ENCODE measurements around the gene EFNB1.
"Not testable (repeated sequence)": the region's sequence is repeated elsewhere in the genome, so short reads cannot be mapped to it uniquely, and the experiment has no call there.

EFNB1 gene
- total RNA-seq = 12.6 reads per million, percentile 37 among the genes with 10 or more reads in this experiment

- peak; percentile 78 for DNase-seq
Measured at GRCh38 chrX:68828740-68829581, at the start of gene EFNB1. Gene EFNB1, plus strand, starts transcription at chrX:68829021. Its CDS starts 756 bp downstream, at chrX:68829777.

DNA sequence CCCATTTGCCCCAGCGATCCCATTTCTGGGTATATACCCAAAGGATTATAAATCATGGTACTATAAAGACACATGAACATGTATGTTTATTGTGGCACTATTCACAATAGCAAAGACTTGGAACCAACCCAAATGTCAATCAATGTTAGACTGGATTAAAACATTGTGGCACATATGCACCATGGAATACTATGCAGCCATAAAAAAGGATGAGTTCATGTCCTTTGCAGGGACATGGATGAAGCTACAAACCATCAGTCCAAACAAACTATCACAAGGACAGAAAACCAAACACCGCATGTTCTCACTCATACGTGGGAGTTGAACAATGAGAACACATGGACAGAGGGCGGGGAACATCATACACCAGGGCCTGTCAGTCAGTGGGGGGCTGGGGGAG, 47.5 kb upstream of the EFNB1 start:
- DNase-seq = not testable (repeated sequence)

GRCh38 chrX:68784816-68785215, 44.0 kb upstream of the EFNB1 start:
- no peak for DNase-seq

GRCh38 chrX:68786581-68786980, 42.2 kb upstream of the EFNB1 start:
- DNase-seq = not testable (repeated sequence)

DNA sequence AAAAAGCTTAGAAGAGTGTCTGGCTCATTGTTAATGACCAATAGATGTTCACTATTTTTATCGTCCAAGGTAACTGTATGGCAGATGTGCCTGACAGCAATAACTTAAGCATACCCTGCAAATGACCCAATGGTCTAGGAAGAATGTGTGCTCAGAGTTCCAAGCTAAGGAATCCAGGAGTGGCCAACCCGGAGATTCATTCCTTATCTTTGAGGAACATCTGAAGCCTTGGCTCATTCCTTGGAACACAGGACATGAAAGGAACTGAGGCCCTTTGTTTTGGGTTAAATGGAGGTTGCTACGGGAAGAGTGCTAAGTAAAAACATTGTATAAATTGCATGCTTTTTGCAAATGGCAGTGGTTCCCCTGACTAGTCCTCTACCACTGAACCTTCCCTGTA, 38.9 kb upstream of the EFNB1 start:
- DNase-seq = no peak

DNA sequence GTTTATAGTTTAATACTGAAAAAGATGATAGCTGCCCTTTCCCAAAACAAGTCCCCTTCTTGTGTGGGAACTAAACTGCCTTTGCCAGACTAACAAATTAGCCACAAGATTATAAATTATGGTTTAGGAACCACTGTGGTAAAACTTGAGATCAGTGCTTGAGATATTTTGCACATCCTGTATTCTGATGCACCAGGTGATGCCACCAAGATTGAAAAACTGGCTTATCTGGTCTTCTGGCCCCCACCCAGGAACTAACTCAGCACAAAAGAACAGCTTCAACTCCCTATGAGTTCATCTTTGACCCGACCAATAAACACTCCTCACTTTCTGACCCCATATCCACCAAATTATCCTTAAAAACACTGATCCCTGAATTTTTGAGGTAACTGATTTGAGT, 36.7 kb upstream of the EFNB1 start:
- DNase-seq = no peak

- DNase-seq = no peak
Measured at GRCh38 chrX:68794461-68794860, 34.4 kb upstream of the EFNB1 start.

DNA sequence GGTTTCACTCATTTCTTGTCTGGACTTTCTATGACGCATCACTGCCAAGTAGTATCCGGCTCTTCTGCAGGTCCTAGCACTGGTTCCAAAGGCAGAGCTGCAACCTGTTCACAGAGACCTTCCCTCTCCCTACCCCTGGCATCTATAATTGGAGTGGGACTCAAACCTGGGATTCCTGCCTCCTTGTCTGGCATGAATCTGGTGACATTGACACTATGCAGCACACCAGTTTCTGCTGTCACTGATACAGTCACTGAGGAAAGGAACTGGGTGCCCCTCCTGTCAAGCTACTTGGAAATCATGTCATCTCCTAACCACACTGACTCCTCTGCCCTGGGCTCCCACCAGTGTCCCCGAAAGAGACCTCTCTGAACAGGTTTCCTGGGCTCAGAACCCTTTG, 33.1 kb upstream of the EFNB1 start:
- no peak for DNase-seq

DNA sequence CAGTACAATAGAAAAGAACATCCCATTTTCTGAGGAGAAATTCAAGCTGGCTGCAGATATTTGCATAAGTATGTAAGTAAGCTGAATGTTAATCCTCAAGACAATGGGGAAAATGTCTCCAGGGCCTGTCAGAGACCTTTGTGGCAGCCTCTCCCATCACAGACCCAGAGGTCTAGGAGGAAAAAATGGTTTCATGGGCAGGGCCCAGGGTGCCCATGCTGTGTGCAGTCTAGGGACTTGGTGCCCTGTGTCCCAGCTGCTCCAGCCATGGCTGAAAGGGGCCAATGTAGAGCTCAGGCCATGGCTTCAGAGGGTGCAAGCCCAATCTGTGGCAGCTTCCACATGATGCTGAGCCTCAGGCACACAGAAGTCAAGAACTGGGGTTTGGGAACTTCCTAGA, 30.4 kb upstream of the EFNB1 start:
- not testable (repeated sequence) for DNase-seq

- DNase-seq = no peak
Measured at GRCh38 chrX:68801737-68802290, 27.0 kb upstream of the EFNB1 start.

DNA sequence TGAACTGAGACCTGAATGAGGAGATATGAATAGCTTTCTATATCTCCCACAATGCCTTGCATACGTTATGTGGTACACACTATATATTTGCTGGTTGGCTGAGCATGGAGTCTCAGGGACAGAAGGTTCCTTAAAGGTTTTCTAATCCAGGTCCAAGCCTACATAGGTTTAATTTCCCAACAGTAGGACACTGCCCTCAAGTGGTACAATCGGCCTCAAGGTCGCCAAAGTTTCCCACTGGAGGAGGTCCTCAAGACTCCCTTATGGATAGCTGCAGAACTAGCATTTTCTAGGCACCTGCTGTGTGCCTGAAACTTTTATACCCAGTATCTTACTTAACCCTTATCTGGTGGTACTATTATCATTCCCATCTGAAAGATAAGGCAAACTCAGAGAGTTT, 21.0 kb upstream of the EFNB1 start:
- DNase-seq = no peak

DNA sequence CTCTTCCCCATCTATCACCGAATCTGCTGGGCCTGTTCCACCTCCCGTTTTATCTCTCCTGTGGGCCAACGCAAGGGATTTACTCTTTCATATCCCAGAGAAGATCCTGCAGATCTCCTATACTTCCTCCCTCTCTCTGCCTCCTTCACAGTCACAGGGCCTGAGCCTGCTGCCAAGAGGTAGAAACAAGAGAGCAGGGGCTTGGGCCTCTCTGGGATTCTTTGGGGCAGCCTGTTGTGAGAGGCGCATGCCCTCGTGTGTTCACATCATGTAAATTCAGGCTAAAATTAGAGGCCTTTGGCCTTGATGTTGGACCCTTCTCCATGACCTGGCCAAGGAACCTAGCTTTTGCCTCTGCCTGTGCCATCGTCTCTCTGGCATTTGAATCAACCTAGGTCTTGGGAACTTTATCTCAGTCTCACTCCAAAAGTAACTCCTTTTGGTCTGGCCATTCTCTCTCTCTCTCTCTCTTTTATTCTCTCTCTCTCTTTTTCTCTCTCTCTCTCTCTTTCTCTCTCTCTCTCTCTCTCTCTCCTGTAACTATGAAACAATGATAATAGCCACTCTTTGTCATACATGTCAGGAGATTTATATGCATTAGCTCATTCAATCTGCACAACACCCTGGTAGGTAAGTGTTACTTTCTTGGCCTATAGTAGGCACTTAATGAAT, 20.0 kb upstream of the EFNB1 start:
- DNase-seq = no peak

DNA sequence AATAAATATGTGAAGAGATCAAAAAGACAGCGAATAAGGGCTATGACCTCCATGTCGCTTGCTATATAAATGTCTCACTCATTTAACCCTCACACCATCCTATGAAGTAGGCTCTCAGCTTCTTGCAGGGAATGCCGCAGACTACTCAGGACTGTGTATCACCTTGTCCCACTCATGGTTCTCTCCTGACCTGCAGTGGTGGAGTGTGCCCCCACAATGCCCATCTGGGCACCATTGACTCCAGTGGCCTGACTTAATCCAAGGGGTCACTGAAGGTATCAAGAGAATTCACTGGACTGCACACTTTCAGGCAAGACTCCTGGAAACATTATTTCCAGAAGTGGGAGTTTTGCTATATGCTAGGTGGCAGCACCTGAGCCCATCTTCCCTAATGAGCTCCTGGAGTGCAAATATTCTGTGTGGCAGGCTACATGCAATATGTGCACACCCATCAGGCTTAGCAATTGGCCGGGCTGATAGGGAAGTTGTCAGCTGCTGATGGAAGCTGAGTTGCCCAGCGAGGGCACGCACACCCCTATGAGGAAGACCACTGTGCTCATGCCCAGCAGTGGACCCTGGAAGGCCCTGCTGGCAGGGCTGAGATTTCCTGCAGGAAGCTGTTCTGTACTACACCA, 8.2 kb upstream of the EFNB1 start:
- DNase-seq = no peak

DNA sequence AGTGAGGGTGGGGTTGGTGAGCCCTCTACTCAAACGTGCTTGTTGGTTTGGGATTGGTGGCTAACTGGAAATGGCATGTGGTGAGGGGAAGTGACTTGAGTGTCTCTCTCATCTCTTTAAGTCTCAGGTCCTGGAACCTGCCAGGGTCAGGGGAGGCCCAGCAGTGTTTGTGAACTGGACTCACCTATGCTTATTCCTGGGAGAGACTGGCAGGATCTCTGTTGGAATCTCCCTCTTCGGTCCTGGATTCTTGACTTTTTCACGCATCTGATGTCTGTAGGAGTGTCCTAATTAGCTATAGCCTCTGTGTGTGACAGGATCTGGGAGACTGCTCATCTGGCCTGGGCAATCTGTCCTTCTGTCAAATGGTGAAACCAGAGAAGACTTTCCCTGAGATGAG, 7.2 kb upstream of the EFNB1 start:
- DNase-seq = no peak

DNA sequence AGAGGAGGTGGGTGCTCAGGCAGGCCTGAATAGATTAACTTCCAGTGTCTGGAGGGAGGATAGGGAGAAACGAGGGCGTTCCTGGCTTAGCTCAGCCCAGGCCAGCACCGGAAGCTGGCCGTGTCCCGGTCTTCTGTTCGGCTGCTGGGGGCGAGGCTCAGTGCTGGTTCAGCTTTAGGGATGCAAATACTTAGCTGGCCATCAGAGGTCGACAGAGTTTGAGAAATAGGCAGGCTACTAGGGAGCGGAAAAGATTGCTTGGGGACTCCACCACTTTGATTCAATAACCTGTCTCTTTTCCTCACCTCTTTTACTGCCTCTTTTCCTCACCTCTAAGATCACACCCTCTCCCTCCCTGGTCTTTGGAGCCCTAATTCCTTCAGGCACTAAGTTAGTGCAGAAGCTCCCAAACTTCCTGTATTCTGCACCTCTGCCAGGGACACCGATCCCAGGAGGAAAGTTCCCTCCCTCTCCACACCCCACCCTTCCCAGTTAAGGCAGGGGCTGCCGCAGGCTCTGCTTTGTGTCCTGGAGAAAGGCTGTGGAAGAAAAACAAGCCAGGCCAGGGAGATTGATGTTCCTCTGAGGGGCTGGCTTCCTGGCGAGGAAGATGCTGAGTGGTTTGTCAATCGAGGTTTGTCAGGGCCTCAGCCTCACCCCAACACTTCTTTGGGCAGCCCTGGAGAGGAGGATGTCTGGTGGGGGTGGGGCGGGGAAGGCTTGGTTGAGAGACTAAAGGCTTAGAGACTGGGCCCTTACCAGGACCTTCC, 6.0 kb upstream of the EFNB1 start:
- no peak for DNase-seq

DNA sequence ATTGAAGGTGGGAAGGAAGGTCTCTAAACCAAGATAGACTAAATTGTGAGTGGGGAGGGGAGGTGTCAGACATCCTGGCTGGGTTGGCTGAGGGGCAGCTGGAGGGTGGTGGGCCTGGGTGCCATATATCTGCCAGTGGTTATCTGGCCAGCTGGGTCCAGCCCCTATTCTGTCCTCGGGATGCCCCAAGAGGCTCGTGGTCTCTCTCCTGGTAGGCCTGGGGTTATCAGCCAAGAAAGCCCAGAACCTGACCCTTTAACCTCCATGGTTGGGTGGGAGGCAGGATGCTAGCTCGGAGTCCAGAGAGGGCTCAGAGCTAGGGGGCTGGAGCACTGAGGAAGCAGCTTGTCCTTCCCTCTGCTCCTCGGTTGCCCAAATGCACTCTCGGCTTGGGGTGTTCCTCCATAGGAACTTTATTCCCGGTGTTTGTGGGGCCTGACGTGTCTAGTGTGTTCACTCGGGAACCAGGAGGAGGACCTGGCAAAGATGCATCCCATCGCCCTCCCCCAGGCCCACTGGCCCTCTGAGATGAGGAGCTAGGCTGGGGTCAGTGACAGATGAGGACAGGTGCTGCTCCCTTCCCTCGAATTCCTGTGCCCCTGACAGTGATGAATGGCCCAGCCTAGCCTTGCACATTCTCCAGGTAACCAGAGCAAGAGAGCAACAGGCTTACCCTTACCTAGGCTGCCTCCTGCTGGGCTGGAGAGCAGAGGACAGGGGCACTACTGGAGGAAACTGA, 5.2 kb upstream of the EFNB1 start:
- no peak for DNase-seq

DNA sequence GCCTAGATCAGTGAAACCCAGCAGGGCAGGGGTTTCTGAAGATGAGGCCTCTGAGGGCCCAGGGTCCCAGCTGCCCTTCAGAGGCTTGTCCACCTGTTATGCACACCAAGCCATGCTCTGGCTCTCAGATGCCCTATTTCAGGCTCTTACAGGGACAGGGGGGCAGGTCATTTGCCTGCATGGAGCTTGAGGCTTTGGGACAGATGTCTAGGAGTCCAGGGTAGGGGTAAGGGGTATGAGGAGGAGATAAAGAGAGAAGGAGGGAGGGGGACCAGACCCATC, 4.7 kb upstream of the EFNB1 start:
- no peak for DNase-seq

DNA sequence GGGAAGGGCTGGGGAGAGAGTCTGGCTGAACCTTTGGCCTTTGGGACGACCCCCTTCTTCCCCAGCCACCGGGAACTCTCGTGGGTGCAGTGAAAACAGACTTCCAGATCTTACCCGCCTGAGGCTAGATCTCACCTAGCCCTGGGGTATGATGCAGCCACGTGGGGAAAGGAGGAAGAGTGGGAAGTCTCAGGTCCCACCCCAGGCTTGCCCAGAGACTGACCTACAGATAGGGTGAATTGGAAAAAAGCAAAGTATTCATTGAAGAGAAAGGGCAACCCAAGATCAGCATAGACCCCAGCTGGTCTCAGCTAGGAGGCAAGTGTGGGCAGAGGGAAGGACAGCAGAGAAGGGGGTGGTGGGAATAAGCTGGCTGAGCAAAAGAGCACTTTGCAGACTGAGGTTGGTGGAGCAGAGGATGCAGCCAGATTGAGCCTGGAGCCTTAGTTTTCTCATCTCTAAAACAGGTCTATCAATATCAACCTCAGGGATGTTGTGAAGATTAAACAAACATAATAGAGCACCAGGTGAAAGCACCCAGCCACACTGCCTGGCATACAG, 4.2 kb upstream of the EFNB1 start:
- no peak for DNase-seq

- DNase-seq = no peak
Measured at GRCh38 chrX:68826113-68826980, 2.5 kb upstream of the EFNB1 start.

GRCh38 chrX:68827256-68827655, 1.6 kb upstream of the EFNB1 start:
- DNase-seq = no peak

All from effector CD4-positive, alpha-beta T cell (primary cell).